Neural progenitor cell (in vitro differentiated cells): ENCODE data around the gene PPM1F.

Source experiments
- CTCF ChIP-seq: fragments of 200-600 bp; sonication (generic); IDR thresholded peaks from 2 replicates; pipeline ENCODE4 v1.5.1; 2017; ENCODE audit warnings: antibody characterized with exemption, mild to moderate bottlenecking
- EZH2 ChIP-seq: fragments of 200-600 bp; sonication (generic); IDR thresholded peaks from 2 replicates; pipeline ENCODE4 v1.6.1; 2017; ENCODE audit warnings: antibody characterized with exemption, mild to moderate bottlenecking, moderate library complexity

GRCh38 chr22:21965762-21966288 lies 13.2 kb upstream of the PPM1F start:
- no peak for TF ChIP-seq CTCF
- no peak for TF ChIP-seq EZH2
